Activated CD4-positive, alpha-beta T cell treated with anti-CD3 and anti-CD28 coated beads, Interleukin-10, Interleukin-2, amounts not matched to agents 100 ng/mL and 50 ng/mL, durations not matched to agents 16 hours and 8 hours (primary cell): Measurements from ENCODE around the gene SYNE1.
"Not testable (repeated sequence)": the region's sequence is repeated elsewhere in the genome, so short reads cannot be mapped to it uniquely, and the experiment has no call there.

ENCODE experiments used
- DNase-seq: peaks from one replicate; pipeline ENCODE4 v3.0.0-alpha.2; 2020

SYNE1 gene

GRCh38 chr6:152484806-152485205 is 152.4 kb downstream of the SYNE1 start:
- DNase-seq = no peak

GRCh38 chr6:152482289-152482688 is 154.9 kb downstream of the SYNE1 start:
- DNase-seq = no peak

GRCh38 chr6:152478377-152479010 is 158.7 kb downstream of the SYNE1 start:
- DNase-seq = no peak

- no peak for DNase-seq
These were observed 162.8 kb downstream of the SYNE1 start for GRCh38 chr6:152474354-152474753.

- DNase-seq = no peak
These were observed 164.8 kb downstream of the SYNE1 start for GRCh38 chr6:152472325-152472724.

- no peak for DNase-seq
These were observed 165.5 kb downstream of the SYNE1 start for GRCh38 chr6:152471456-152472265.

- DNase-seq = no peak
These were observed 174.0 kb downstream of the SYNE1 start for GRCh38 chr6:152463164-152463563.

GRCh38 chr6:152462716-152463115 is 174.4 kb downstream of the SYNE1 start:
- no peak for DNase-seq

GRCh38 chr6:152461556-152461955 is 175.6 kb downstream of the SYNE1 start:
- DNase-seq = no peak

- no peak for DNase-seq
These were observed 178.2 kb downstream of the SYNE1 start for GRCh38 chr6:152458648-152459644.

GRCh38 chr6:152457949-152458624 is 179.1 kb downstream of the SYNE1 start:
- no peak for DNase-seq

GRCh38 chr6:152454003-152454402 is 183.2 kb downstream of the SYNE1 start:
- no peak for DNase-seq

- DNase-seq = no peak
These were observed 183.7 kb downstream of the SYNE1 start for GRCh38 chr6:152453421-152453820.

- no peak for DNase-seq
These were observed 184.5 kb downstream of the SYNE1 start for GRCh38 chr6:152452639-152453038.

GRCh38 chr6:152450519-152450918 is 186.6 kb downstream of the SYNE1 start:
- no peak for DNase-seq

- no peak for DNase-seq
These were observed 195.3 kb downstream of the SYNE1 start for GRCh38 chr6:152441902-152442301.

GRCh38 chr6:152435816-152436215 is 201.3 kb downstream of the SYNE1 start:
- DNase-seq = no peak

- no peak for DNase-seq
These were observed 204.4 kb downstream of the SYNE1 start for GRCh38 chr6:152432758-152433157.

- no peak for DNase-seq
These were observed 209.0 kb downstream of the SYNE1 start for GRCh38 chr6:152428126-152428525.

GRCh38 chr6:152426276-152426675 is 210.9 kb downstream of the SYNE1 start:
- DNase-seq = no peak

GRCh38 chr6:152423216-152424103 is 213.7 kb downstream of the SYNE1 start:
- no peak for DNase-seq

GRCh38 chr6:152421496-152421895 is 215.7 kb downstream of the SYNE1 start:
- not testable (repeated sequence) for DNase-seq
